Breast epithelium (tissue), 3 donors: ENCODE data around the gene CNTNAP2.

Experiments used
- POLR2AphosphoS5 ChIP-seq, 3 donors: sonication (generic); formaldehyde crosslinking; IDR thresholded peaks; one replicate each; pipeline ENCODE4 v1.6.1; 2017; ENCODE audit warnings: antibody characterized with exemption in 3 of 3
- TF ChIP-seq, protein P1 (sequence below), 3 donors: fragments of 450-650 bp; IDR thresholded peaks; one replicate each; pipeline ENCODE4 v1.5.1; 2016 to 2017; ENCODE audit warnings: antibody characterized with exemption in 3 of 3, mild to moderate bottlenecking in 3 of 3, moderate library complexity in 3 of 3

GRCh38 chr7:147249956-147250355 is 1133.4 kb downstream of the CNTNAP2 start:
- TF ChIP-seq POLR2AphosphoS5 (IDR thresholded peaks at IDR 0.05): no peak
- TF ChIP-seq, protein P1, sequence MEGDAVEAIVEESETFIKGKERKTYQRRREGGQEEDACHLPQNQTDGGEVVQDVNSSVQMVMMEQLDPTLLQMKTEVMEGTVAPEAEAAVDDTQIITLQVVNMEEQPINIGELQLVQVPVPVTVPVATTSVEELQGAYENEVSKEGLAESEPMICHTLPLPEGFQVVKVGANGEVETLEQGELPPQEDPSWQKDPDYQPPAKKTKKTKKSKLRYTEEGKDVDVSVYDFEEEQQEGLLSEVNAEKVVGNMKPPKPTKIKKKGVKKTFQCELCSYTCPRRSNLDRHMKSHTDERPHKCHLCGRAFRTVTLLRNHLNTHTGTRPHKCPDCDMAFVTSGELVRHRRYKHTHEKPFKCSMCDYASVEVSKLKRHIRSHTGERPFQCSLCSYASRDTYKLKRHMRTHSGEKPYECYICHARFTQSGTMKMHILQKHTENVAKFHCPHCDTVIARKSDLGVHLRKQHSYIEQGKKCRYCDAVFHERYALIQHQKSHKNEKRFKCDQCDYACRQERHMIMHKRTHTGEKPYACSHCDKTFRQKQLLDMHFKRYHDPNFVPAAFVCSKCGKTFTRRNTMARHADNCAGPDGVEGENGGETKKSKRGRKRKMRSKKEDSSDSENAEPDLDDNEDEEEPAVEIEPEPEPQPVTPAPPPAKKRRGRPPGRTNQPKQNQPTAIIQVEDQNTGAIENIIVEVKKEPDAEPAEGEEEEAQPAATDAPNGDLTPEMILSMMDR (IDR thresholded peaks at IDR 0.05): no peak
